ENCODE results near the gene KCNT1.

KCNT1 gene

DNA sequence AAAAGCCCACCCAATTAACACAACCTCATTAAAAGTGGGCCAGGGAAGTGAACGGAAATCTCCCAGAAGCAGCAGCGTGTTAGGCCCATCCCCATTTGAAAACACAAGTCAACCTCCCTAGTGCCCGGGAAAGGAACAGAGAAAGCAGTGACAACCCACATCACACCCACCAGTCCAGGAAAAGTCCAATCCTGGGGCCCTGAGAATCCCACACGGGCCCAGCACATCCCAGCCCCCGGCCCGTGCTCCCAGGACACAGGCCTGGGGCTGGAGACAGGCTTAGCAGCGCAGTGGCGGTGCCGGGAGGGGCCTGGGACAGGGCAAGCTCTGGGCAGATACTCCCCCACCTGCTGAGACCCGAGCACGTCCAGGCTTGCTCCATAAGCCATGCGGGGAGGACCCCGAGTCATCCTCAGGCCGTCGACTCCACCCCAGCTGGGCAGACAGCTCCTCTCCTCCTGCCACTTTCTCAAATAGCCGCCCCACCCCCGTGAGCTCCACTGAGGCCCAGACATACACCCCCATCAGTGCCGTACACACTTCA is 101.0 kb downstream of the KCNT1 start:
- DNase-seq (ENCODE audit: low read depth): no peak

GRCh38 chr9:135803441-135803840 is 101.5 kb downstream of the KCNT1 start:
- DNase-seq (ENCODE audit: low read depth): no peak

GRCh38 chr9:135804581-135805421 is 102.8 kb downstream of the KCNT1 start:
- DNase-seq (ENCODE audit: low read depth): peak; percentile 9

GRCh38 chr9:135805422-135806022 is 103.5 kb downstream of the KCNT1 start:
- no peak for DNase-seq (ENCODE audit: low read depth)

- peak; percentile 6 for DNase-seq (ENCODE audit: low read depth)
Measured at GRCh38 chr9:135809166-135809565, 107.2 kb downstream of the KCNT1 start.

DNA sequence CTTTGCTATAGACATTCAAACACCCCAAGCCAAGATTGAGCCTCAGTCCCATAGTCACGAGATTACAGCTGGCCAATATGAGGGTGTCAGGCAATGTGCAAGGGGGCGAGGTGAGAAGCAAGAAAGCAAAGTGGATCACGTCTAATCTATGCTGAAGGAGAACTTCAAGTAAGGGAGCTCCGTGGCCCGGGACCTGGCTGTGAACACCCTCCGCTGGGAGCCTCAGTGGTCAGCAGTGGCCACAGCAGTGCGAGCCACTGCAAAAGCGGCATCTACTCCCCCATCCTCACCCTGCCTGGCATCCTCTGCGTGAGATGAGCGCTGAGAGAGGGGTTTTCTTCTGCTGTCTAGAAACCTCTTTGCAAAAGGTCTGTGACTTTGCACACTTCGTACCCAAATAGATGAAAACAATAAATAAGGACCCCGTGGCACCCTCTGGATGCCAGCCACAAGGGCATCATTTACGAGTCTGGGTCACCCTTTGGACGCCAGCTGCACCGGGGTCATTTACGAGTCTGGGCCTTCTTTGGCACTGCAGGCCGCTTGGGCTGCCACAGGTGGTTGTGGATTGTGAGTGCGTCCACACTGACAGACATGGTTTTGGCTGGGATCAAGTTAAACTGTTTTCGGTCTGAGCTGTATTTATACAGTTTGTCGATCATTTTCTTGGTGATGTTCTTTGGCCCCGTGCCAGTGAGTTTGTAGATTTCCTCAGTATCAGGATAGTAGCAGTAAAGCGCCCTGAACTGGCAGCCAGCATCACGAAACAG is 109.0 kb downstream of the KCNT1 start:
- DNase-seq (ENCODE audit: low read depth): no peak

GRCh38 chr9:135811801-135812200 is 109.8 kb downstream of the KCNT1 start:
- DNase-seq (ENCODE audit: low read depth): no peak

GRCh38 chr9:135812961-135813360 is 111.0 kb downstream of the KCNT1 start:
- DNase-seq (ENCODE audit: low read depth): no peak

- DNase-seq (ENCODE audit: low read depth): no peak
Measured at GRCh38 chr9:135813671-135814290, 111.8 kb downstream of the KCNT1 start.

- DNase-seq (ENCODE audit: low read depth): no peak
Measured at GRCh38 chr9:135814421-135815095, 112.6 kb downstream of the KCNT1 start.

- DNase-seq (ENCODE audit: low read depth): no peak
Measured at GRCh38 chr9:135815413-135815812, 113.4 kb downstream of the KCNT1 start.

DNA sequence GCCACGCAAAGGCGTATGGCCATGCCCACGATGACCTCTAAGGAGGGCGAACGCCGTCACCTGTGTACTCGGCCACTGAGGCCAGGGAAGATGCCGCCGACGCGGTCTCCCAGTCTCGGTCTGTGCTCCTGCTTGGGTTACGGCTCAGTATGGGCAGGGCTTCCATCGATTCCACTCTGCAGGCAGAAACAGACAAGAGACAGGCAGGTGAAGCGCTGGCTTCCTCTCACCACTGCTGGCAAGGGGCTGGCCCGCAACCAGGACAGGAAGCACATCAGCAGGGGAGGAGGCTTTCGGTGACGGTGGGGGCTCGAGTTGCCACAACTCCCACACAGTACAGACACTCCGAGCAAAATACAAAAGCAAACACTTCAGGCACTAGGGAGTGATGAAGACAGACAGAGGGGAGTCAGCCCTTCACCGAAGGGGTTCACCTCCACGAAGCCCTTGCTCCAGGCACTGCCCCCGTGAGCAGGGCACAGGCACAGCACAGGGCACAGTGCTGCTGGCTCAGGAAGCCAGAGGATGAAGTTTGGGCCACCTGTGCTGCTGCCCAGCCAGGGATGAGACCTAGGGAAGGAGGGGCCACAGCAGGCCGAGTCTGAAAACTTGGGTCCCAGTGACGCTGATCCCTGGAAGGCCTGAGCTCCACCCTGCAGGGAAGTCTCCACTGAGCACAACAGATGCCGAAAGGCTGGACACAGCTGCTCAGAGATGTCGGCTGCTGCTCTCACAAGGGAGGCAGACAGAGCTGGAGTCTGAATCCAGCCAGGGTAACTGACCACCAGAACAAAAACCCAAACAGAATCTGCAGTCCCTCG is 114.1 kb downstream of the KCNT1 start:
- DNase-seq (ENCODE audit: low read depth): no peak

DNA sequence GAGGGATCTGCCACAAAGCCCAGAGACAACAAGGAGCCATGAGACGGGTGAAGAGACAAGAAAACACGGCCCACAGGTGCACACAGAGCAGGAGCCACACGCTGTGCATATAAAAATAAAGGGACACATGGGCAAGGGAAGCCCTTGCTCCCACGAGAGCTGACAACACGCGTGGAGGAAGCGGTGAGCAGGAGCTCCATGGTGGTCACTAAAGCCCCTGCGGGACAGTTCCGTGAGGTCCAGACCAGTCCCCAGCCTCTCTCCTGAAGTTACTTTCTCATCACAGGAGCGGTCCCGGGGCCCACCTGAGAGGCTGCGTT is 114.6 kb downstream of the KCNT1 start:
- DNase-seq (ENCODE audit: low read depth): no peak

- no peak for DNase-seq (ENCODE audit: low read depth)
Measured at GRCh38 chr9:135817951-135818717, 116.1 kb downstream of the KCNT1 start.

GRCh38 chr9:135818718-135819475 is 116.9 kb downstream of the KCNT1 start:
- DNase-seq (ENCODE audit: low read depth): no peak

DNA sequence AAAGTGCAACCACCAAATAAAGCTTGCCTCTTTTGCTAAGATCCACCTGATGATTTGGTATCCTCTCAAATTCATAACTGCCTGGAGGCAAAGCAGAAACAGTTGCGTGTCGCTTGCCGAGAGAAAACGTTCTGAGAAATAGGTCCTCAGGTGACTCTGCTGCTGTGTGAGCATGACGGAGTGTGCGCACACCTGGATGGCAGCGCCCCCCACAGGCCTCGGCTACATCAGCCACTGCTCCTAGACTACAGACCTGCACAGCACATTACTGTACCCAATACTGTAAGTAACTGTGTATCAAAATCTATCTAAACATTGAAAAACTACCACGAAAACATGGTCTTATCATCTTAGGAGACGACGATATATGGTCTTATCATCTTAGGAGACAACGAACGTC is 117.9 kb downstream of the KCNT1 start:
- no peak for DNase-seq (ENCODE audit: low read depth)

DNA sequence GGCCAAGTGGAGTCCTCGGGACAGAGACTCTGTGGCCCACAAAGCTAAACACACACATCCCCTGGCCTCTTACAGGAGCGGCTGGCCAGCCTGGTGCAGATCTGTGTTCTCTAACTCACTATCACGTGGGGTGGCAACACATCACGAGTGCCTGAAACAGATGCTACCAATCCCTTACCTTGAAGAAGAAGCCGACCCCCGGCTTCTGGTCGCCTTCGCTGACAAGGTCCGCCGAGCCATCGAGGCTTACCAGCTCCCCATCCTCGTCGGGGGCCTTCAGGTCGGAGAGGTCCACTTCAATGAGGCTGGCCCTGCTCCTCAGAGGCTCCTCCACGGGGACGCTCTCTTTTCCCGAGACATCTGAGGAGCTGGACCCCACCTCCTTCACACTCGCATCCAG is 118.7 kb downstream of the KCNT1 start:
- DNase-seq (ENCODE audit: low read depth): no peak

DNA sequence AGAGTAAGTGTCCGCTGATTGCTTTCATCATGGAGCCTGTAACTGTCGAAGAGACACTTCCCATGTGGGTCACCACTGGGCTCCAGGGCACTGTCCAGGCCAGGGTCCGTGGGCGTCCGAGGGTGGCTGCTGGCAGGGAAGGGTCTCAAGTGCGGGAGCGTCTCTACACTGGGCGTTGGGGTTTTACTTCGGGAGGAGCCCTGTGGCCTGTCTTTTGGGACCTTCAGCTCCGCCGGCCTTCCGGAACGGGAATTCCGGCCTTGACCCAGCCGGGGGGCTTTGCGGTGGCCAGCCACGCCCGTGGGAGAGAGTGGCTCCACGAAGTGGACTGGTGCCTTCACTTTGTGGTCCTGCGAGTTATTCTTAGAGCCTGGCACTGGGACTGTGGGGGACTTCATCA is 119.1 kb downstream of the KCNT1 start:
- DNase-seq (ENCODE audit: low read depth): no peak

DNA sequence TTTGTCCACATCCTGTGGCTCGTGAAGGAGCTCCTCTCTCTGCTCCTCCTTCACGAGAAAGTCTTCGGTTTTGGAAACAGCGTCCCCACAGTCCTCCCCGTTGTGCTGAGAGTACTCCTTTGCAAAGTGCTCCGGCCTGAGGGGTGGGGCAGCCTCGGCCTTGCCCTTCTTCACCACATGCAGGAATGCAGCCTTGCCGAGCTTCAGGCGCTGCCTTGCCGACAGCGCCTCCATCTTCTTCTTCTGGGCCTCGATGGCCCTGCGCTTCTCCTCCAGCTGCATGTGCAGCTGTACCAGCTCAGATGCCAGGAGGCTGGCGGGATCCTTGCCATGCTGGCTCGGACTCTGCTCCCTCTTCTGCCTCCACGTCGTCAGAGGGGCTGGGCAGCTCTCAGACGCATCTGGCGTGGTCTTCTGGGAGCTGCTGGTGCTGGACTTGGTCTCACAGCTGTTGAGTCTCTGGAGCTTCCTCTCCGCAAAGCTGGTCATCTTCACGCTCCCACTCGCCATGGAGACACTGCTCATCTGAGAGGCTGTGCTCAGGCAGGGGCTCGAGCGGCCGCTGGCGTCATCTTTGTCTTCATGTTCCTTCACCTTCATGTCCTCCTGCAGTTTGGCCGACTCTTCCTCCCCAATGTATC is 119.9 kb downstream of the KCNT1 start:
- DNase-seq (ENCODE audit: low read depth): no peak

Measured in ELR (cell line).